GM18508 (cell line): ENCODE measurements around the gene CAMK1D.
"Not testable (repeated sequence)": the region's sequence is repeated elsewhere in the genome, so short reads cannot be mapped to it uniquely, and the experiment has no call there.

Experiments
- ATAC-seq: cut with Tn5 transposase; IDR thresholded peaks from one replicate; pipeline ENCODE4 v1.9.1; 2021; ENCODE audit warnings: moderate number of reproducible peaks; ENCODE audit not compliant: insufficient read depth, unreplicated experiment

Gene CAMK1D

DNA sequence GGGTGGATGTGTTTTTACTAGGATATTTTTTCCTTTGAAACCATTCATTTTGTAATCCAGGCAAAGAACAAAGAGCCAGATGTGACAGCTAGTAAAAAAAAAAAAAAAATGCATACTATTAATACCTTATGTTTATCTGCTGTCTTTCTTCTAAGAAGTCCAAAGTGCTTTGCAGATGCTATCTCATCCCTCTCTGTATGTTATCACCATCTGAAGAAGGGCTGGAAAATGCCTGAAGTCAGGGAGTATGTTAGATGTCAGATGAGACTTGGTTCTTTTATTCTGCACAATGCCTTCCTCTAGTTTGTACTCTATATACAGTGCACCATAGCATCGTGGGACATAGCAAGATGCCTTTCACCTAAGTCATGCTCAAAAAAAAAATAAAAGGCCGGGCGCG, 10.4 kb upstream of the CAMK1D start:
- no peak for ATAC-seq

DNA sequence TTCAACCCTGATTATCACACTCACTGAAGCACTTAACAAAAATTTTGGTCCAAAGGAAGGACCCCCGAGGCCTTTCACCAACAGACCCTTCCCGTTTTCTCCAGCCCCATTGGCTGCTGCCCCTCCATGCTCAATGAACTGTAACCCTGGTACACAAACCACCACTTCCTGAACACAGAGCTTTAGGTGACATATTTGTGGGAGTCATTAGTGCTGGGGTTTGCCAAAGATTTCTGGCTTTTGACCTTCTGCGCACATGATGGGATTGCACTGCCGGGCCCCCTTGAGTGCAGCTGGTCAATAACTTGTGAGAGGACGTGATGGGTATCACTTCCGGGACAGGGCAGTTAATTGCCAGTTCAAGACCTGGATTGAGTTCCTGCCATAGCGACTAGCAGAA, 9.0 kb upstream of the CAMK1D start:
- ATAC-seq = no peak

DNA sequence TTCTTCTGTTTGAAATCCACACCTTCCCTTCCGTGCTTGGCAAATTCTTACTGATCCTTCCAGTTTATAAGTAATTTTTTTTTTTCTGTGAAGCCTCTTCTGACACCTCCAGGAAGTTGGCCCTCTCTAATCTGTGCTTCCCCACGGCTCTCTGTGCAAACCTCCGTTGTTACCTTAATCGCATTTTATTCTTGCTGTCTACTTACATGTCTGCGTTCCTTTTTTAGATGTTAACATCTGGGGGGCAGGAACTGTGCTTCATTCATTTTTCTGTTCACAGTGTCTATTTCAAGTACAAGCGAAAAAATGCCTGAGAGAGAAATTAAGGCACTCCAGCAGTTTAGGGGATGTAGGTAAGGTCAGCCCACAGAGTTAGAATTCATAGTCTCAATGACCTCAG, 8.4 kb upstream of the CAMK1D start:
- ATAC-seq = no peak

DNA sequence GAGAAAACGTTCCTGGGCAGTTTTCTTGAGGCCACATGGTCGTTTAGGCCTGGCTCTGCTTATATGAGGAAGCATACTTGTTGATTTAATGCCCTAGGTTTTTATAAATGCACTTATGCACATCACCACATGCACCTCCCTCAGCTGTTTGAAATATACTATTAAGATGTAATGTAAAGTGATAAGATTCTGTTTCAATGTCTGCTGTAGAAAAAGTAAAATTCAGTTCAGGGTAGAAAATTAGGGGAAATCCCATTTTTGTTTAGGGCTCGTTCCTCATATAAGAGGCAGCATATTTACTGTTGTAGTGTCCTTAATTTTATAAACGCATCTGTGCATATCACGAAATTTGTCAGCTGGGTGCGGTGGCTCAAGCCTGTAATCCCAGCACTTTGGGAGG, 7.8 kb upstream of the CAMK1D start:
- ATAC-seq = no peak

DNA sequence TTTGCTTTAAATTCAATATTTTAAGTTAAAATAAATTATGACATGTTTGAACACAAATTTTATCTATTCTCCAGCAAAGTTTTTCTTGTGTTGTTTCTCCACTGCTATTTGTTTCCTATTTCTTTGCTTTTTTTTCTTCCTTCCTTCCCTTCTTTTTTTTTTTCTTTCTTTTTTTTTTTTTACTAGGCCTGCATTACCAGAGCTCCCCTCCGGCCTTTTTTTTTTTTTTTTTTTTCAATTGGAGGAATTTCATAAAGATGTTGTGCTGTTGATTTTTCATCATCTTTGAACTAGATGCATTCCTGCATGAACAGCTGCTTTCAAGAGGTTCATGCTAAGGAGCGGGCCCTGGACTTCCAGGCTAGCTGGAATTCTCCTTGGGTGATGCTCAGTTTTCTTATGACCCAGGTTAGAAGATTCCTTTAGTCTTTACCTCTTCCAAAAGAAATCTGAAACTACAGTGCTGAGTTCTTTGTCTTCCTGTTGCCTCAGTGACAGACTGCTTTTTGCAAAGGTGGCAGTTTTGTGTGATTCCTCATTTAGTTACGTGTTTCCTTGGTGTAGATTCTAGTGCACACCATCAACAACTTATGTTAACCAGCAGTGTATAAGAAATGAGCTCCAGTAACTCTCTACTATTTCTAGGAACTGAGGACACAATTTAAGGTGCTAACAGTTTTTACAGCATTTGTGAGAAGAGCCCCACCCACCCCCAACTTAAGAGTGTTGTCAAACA, 4.8 kb upstream of the CAMK1D start:
- ATAC-seq = no peak

- ATAC-seq = no peak
Measured at GRCh38 chr10:12346707-12347106, 2.6 kb upstream of the CAMK1D start.

DNA sequence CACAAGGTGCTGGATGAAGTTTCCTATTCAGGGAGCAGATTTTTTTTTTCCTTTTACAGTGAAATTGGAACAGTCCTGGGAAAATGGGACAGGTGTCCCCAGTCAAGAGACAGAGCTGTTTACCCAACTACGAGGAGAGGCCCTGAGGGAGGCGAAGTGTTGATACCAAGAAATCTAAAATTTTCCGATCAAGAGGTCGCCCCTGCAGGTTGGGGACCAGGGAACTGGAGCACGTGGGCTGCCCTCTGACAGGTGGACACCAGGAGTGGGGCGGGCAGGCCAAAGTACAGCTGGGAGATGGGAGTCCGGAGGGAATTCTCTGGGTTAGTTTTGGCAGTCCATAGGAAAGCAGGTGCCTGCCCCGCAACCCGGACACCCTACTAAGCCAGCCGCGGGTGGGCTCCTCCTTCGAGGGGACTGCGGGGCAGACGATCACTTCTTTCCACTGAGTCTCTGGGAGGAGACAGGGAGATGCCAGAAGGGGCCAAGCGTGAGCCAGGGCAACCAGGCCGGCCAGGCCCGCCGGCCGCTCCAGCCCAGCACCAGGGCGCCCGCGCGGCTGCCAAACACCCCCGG, 965 bp upstream of the CAMK1D start:
- ATAC-seq = no peak

DNA sequence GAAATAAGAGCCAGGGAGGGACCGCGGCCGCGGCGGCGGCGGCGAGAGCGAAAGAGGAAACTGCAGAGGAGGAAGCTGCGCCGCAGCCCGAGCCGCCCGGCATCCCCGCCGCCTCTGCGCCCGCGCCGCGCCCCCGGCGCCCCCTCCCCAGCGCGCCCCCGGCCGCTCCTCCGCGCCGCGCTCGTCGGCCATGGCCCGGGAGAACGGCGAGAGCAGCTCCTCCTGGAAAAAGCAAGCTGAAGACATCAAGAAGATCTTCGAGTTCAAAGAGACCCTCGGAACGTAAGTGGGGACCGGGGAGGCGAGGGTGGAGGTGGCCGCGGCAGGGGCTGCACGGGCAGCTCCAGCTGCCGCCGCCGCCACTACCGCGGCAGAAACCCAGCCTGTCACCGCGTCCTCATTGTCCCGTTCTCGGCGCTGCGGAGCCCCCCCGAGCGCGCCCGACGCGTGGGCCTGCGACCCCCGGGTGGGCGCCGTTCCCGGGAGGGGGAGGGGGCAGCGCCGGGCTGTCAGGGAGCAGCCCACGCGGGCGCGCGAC, 351 bp downstream of the CAMK1D start:
- ATAC-seq = no peak

GRCh38 chr10:12350167-12350872, 973 bp downstream of the CAMK1D start:
- no peak for ATAC-seq

GRCh38 chr10:12350925-12351324, 1.6 kb downstream of the CAMK1D start:
- no peak for ATAC-seq

GRCh38 chr10:12351447-12351846, 2.1 kb downstream of the CAMK1D start:
- ATAC-seq = no peak

DNA sequence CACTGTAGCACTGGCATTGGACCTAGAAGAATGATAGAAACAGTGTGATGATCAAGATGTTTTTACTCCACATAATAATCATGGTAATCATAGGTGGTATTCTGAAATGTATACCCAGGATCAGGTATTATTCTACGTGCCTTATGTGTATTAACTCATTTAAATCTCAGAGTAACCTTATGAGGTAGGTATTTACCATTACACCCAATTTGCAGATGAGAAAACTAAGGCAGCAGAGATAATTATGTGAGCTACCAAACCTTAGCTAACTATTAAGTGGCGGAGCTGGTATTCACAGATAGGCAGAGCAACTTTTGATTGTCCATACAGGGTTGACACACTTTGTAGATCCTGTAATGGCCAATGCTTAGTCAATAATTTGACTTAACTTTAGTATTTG, 2.5 kb downstream of the CAMK1D start:
- ATAC-seq = no peak

DNA sequence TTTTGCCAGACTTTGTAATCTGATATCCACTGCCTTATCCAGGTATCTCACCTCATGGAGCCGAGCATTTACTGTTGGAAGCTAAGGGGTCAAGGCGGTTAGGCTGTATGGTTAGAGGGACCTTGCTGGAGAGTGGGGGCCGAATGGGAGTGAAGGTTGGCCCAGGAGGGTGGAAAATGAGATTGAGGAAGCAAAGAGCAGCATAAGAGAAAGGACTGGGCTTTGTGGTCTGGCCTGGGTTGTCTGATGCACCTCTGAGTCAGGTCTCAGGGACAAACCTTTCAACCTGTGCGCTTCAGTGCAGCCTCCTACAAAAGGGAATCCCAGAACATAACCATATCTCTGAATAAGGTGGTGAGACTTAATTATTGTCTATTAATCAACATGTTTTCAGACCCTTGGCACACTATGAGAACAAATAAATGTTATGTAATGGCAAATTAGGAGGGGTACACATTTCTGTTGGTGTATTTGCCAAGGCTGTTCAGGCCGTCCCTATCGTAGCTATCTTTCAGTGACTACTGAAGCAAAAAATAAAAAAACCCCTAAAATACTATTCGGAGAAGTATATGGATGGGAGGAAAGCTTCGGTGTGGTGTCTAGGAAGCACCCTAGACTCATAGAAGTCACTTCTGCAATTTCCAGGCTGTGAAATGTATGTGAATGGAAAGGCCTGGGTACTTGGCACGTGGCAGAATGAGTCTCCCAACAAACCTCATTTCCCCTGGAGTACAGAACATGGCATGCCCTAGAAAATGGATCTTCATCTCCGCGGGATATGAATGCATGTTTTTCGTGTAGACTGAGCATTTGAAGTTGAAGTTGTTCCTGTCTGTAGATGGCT, 4.3 kb downstream of the CAMK1D start:
- ATAC-seq = no peak

GRCh38 chr10:12354696-12355095, 5.3 kb downstream of the CAMK1D start:
- not testable (repeated sequence) for ATAC-seq

- no peak for ATAC-seq
Measured at GRCh38 chr10:12355384-12355783, 6.0 kb downstream of the CAMK1D start.

- ATAC-seq = no peak
Measured at GRCh38 chr10:12357525-12358151, 8.3 kb downstream of the CAMK1D start.

- ATAC-seq = no peak
Measured at GRCh38 chr10:12358863-12359564, 9.7 kb downstream of the CAMK1D start.

GRCh38 chr10:12360461-12360860, 11.1 kb downstream of the CAMK1D start:
- ATAC-seq = no peak

DNA sequence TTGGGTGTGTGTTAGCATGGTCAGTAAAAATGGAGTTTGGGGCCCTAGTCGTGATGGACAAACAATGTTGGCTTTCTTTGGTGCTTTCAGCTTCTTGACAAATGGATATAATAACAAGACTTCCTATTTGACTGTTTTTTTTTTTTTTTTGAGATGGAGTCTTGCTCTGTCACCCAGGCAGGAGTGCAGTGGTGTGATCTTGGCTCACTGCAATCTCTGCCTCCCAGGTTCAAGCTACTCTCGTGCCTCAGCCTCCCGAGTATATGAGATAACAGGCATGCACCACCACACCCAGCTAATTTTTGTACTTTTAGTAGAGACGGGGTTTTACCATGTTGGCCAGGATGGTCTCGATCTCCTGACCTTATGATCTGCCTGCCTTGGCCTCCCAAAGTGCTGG, 11.8 kb downstream of the CAMK1D start:
- not testable (repeated sequence) for ATAC-seq
